Stimulated activated CD8-positive, alpha-beta memory T cell treated with anti-CD3 and anti-CD28 coated beads, Interleukin-12 subunit alpha, Interleukin-12 subunit beta, amount 100 ng/mL, for 24 hours (primary cell): ENCODE measurements around the gene PACSIN2.
"Not testable (repeated sequence)": the region's sequence is repeated elsewhere in the genome, so short reads cannot be mapped to it uniquely, and the experiment has no call there.

Source experiments
- DNase-seq: peaks from one replicate; pipeline ENCODE4 v3.0.0-alpha.2; 2020; ENCODE audit errors: extremely low read depth

The PACSIN2 gene, protein sequence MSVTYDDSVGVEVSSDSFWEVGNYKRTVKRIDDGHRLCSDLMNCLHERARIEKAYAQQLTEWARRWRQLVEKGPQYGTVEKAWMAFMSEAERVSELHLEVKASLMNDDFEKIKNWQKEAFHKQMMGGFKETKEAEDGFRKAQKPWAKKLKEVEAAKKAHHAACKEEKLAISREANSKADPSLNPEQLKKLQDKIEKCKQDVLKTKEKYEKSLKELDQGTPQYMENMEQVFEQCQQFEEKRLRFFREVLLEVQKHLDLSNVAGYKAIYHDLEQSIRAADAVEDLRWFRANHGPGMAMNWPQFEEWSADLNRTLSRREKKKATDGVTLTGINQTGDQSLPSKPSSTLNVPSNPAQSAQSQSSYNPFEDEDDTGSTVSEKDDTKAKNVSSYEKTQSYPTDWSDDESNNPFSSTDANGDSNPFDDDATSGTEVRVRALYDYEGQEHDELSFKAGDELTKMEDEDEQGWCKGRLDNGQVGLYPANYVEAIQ

DNA sequence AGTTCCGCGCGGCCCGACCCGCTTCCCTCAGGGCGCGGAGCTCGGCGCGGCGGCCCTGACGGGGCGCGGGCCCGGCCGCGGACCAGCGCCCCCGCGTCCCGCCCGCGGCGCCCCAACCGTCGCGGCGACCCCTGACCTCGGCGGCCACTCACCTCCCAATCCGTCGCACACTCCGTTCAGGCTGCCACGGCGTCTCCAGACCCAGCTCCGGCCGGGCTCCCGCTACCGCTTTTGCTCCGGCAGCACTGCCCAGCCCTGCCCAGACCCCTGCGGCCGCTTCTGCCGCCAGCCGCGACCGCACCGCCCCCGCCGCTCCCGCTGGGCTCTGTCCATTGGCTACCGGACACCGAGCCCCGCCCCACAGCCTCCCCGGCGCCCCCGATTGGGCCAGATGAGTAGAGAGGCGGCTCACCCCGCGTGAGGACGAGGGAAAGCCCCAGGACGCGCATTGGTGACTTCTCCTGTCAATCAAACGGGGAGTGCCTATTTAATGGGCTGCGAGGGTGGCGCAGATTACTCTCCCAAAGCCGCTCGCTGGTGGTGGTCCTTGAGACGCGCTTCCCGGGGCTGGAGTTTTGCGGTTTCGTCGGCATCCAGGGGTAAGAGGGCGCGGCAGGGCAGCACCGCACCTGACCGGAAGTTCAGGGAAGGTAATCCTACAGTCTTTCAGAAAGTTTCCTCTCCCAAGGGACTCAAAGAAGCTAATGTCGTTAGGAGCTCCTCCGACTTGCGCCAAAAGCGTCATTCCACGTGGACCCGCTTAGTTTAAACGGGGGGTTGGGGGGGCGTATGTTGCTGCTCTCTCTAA, at the start of gene PACSIN2:
TSS of gene PACSIN2 (minus strand) at position 281 of the 808 bp plus-strand sequence. CDS start 103,069 bp downstream, outside the sequence.
- DNase-seq = peak; percentile 98

DNA sequence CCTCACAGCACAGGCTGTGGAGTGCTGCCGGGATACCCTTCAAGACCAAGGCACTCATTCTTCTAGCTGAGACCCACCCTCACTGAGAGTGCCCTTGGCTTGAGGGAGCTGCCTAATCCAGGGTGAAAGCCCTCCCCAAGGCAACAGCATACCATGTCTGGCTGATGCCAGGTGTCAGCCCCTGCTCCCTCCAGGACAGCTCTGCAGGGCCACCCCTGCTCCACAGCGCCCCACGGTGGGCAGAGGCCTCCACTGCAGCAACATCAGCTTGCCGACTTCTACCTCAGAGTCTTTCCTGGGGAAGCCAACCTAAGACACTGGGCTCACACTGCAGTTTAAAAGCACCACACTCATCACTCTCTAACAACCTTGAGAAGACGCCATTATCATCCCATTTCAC, 45.2 kb upstream of the PACSIN2 start:
- no peak for DNase-seq

DNA sequence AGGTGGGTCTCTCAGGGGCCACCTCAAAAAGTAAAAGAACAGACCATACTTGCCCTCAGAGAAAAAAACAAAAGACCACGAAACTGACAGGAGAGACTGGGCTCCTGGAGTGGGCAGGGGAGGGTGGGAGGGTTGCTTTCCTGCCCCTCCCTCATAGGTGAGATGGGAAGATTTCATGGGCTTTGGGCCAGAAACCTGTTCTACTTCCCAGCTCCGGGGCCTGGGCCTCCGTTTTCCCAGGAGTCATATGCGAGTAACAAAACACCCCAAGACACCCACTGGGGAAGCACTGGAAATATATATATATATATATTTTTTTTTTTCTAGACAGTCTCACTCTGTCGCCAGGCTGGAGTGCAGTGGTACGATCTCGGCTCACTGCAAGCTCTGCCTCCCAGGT, 42.7 kb upstream of the PACSIN2 start:
- no peak for DNase-seq

DNA sequence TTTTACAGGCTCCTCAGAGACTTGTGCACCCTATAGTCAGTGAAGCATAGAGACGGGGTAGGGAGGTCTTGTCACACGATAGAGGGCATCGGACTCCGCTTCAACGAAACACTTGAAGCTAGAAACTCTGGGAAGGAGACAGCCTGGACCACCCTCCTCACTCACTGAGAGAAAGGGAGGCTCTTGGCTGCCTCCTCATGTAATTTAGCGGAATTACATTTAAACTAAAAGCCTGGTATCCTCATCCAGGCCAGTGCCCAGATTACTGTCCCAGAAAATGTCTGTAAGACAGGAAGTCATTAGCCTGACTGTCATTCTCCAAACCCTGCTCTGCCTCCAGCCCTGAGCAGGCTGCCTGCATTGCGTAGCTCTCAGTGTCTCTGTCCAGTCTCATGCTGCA, 38.2 kb upstream of the PACSIN2 start:
- no peak for DNase-seq

DNA sequence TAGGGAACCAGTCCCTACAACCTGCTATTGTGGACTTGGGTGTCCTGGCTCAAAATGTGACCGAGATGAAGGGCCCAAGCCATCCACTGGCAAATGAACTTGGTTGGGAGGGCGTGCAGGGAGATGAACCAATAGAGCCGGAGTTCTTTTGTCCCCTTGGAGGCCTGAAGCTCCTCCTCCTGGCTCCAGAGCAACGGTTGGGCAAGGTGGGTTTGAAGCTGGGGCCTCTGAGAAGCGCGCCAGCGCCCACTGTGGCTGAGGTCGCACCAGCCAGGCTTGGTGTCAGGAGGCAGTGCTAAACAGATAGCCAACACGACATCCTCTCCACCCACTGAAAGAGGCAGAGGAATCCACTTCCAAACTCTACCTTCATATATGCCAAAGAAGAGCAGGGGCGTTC, 36.0 kb upstream of the PACSIN2 start:
- DNase-seq = no peak

DNA sequence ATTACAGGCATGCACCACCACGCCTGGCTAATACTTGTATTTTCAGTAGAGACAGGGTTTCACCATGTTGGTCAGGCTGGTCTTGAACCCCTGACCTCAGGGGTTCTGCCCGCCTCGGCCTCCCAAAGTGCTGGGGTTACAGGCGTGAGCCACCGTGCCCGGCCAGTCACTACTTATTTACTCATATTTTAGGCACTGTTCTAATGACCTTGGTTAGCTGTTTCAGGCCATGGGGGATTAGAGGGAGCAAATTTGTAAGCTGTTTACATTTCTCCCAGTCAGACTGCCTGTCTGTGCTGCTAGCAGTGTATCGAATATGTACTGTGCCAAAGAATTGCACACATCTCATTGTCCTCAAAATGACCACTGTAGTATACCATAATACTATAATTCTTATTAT, 32.7 kb upstream of the PACSIN2 start:
- DNase-seq = no peak

DNA sequence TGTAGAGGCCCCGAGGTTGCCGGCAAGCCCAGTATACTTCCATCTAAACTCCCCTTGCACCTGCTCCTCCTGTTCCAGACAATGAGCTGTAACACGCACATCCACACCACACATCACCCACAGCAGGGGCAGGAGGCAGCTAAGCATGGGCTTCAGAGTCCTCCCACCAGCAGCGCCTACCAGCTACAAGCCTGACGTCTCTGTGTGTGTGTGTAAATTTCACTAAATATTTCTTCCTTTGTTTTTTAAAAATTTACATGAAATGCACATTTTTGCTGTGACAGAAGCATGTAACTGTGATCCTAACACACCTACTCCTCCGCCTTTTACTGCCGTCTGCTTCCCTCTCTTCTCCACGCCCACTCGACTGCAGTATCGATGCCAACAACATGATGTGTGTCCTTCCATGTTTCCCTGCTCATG, 29.4 kb upstream of the PACSIN2 start:
- no peak for DNase-seq

DNA sequence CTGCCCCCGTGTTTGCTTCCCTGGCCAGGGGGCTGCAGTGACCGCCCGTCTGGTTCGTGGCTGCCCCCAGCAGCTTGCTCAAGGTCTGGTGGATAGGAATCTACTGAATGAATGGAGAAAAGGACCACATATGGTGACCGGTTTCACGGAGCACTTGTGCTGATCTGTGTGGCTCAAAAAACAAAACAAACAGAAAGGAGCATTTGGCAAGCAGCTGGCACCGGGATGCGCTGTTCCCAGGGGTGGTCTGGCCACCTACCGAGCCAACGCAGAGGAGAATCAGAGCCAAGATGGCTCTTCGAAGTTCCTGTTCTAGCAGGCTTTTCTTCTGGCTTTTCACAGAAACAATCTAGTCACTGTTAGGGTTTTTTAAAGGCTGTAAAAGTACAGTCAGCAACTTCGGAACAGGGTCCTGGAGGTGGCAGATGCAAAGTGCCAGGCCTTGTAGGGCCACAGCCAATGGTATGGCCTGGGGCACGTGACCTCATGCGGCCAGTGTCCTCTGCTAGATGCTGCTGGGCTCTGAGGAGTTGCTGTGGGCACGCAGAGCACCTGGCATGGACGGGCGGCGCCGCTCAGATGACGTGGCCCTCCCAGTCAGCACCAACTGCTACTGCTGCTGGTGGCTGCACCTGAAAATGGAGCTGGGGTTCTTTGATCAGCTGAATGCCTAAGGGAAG, 27.3 kb upstream of the PACSIN2 start:
- no peak for DNase-seq

DNA sequence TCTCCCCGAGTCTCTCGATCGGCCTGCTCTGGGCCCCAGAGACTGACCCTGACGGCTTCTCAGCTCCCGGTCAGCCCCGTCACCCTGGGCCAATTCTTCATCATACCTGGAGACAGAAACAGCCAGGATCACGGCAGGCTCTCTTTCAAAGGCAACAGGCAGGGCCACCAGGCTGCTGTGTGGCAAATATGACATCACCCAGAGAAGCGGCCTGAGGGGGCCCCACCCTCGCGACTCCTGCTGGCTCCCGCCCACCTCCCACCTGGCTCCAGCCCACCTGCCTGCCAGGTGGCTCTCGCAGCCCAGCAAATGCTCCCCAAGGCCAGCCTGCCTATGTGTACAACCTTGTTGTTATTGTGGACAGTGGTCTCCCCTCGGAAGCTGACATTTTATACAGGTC, 24.9 kb upstream of the PACSIN2 start:
- DNase-seq = no peak

DNA sequence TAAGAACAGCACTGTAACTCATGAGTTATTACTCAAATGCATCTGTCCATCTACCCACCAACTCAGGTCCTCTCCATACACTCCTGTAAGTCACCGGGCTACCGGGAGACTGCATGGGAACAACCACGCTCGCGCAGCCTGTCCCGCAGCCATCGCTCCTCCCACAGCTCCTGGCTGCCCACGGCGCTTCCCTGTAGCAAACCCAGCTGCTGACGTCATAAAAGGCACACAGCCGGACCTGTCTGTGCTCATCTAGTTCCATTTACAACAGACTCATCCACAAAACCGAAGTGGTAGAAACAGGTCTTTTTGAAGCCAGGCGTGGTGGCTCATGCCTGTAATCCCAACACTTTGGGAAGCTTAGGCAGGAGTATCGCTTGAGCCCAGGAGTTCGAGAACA, 23.4 kb upstream of the PACSIN2 start:
- no peak for DNase-seq

DNA sequence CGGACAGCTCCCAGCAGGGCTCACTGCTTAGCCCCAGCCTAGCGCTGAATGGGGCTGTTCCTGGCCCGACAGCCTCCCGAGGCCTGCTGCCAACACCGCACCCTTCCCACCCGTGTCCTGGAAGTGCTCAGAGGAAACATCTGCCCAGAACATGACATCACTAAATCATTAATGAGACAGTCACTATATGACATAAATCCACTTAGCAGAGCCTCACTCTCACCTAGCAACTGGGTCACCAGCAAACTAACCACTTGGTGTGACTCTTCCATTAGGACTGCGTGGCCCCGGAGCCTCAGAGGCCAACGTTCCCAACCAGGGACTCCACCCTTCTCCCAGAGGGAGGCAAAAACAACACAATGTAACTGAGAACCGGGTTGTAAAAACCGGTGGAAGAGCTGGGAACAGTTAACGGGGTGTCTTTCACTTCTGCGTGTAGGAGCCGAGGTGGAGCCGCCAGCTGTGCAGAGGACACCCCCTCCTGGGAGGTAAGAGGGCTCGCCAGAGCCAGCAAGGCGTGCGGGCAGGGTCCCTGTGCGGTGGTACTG, 21.4 kb upstream of the PACSIN2 start:
- no peak for DNase-seq

DNA sequence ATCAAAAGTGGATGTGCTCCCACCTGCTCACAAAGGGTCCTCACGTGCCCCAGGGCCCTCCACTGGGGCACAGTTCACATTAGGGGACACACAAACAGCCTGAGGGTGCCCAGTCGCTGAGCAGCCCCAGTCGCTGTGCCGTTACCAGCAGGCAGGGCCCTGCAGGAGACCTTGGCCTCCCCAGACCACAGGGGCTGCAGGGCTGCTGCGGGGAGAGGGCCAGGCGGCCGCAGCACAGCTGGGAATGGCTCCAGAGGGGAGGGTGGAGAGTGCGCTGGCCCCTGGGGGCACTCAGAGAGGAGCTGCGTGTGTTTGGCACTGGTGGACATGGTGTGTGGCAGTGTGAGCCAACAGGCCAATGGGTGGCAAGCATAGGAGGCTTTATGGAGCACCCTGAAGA, 20.3 kb upstream of the PACSIN2 start:
- no peak for DNase-seq

DNA sequence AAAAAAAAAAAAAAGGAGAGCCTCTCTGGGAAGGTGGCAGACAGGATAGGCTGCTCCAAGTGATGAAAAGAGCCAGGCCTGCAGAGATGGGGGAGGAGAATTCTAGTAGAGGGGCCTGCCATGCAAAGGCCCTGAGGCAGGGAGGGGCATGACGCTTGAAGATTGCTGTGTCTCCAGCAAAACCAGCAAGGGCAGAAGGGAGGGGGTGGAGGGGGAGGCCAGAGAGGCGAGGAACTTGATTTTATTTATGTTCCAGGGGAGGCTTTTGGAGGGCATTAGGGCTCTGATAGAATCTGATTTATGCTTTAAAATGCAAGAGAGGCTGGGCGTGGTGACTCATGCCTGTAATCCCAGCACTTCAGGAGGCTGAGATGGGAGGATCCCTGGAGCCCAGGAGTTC, 16.7 kb upstream of the PACSIN2 start:
- DNase-seq = no peak

DNA sequence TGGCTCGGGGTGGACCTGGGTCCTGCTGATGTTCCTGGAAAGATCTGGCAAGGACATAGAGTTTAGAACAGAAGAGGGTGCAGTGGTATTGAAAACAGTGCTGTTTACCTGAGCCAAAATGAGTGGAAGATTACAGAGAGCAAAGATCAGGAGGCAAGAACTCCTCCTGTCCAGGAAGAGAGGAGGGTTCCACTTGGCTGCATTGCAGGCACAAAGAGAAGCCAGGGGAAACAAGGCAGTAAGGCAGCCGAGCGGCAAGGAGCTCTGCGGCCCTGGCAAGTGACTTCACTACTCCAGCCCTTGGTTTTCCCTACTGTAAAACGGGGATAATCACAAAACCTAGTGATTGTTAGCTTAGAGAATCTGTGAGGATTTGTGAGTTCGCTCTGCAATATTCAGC, 3.7 kb upstream of the PACSIN2 start:
- no peak for DNase-seq

DNA sequence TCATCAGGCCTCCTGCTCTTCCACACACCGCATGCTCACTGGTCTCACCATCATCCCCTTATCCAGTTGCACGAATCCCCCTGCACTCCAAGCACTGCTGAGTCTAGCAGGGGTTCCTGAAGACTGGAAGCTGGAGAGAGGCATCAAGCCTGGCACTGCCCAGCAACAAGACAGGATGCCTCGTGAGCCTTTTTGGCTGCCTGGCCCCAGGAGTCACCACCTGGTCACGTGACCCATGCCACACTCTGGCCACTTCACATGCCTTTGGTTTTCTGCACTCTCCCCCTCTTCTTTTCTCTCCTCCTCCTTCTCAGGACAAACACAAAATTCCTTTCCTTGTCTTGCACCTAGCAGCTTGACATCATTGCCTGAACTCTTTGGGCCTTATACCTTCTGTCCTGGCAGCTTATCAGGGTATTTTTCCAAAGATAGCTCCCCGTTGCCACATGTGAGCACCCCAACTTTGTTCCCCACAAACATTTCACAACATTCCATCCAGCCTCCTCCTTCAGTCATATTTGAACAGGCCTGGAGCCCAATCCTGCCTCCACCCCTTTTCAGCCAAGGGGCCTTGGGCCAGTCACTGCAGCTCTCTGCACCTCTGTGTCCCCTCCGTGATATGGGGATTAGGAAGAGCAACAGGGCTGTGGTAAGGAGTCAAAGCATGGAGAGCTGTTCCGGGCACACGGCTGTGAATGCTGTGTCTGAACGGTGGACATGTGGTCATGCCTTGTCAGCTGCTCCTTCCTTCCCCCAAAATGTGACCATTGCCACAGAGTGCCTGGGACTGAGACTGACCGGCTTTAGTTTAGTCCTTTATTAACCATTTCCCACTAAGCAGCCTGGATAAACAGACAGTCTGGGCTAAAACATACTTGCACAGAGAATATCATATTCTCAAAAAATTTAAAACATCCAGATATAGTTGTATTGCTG, 2.8 kb upstream of the PACSIN2 start:
- no peak for DNase-seq

DNA sequence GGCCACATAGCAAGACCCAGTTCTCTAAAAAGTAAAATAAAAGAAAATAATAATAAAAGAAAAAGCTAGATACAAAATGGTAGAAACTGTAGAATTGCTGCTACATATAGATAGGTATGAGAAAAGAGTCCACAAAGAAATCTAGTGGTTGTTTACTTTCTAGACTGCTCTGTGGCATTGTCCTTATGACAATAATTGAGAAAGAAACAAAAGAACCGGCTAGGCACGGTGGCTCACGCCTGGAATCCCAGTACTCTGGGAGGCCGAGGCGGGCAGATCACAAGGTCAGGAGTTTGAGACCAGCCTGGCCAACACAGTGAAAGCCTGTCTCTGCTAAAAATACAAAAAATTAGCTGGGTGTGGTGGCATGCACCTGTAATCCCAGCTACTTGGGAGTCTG, 1.2 kb upstream of the PACSIN2 start:
- DNase-seq = not testable (repeated sequence)

DNA sequence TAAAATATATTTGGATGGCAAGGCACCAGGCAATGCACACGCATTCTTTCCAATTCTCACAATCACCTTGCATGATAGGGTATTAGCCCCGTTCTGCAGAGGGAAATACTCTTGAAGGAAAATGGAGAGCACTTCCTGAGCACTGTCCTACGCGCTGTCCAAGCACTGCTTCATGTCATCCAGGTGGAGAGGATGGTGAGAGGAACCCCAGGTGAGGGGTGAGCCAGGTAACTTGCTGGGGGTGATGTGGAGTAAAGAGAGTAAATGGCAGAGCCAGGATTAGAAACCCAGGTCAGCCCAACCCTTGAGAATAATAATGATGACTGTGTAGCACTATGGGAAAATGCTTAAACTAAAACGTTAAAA, 711 bp upstream of the PACSIN2 start:
- DNase-seq = no peak

DNA sequence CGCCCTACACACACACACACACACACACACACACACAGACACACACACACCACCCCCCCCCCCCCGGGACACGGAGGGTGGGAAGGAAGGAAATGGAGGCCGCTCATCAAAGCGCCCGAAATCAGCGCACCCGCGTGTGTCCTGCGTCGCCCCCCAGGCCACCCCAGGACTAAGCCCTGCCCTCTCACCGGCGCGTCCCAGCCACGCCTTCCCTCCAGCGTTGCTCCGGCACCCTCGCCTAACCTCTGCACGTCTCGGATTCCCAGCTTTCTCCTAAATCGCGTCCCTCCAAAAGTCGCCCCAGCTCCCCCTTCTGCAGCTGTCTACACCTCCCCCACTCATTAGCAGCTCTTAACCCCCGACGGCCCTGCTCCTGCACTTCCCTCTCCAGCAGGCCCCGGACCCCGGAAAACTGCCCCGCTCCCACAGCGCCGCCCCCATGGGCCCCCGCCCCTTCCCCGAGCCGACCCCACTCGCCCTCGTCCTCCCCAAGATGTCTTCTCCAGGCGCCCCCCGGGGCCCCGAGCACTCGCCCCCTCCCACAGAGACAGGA, 557 bp downstream of the PACSIN2 start:
- DNase-seq = no peak

DNA sequence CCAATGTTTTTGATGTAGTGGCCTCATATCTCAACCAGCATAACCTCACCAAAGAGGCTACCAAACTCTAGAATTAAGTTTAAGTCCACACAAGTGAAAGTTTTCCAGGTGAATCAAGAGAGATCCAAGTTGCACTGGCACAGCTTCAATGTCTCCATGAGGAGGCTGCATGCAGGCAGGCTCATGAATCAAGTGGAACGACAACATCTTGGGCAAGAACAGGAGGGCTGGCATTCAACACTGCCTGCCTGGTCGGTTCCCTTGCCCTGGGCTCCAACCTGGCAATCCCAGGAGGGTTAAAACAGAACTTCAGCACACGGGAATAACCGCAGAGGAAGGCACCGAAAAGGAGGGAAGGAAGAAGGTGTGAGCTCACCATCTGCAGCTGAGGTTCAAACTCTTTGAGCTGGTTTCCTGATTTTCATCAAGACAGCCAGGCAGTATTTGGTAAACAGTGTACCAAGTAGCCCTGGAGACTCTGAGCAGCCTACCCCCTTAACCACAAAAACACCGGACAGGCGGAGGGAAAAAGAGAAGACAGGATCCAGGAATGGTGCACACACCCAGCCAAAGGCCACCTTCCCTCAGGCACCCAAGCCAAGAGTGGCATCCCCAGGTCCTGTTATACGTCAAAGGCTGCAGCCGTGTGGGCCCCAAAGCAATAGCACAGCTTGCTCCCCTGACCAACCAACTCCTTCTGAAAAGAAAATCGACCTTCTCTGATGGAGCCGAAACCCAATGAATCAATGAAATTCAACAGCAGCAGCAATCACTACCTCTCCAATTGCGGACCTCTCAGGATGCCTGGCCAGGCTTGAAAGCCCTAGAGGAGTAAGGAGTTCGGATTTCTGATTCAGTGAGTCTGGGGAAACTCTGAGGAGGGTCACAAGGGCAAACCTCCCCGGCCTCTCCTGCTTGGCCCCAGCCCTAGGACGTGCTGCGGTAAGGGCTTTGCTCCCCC, 1.3 kb downstream of the PACSIN2 start:
- DNase-seq = no peak

DNA sequence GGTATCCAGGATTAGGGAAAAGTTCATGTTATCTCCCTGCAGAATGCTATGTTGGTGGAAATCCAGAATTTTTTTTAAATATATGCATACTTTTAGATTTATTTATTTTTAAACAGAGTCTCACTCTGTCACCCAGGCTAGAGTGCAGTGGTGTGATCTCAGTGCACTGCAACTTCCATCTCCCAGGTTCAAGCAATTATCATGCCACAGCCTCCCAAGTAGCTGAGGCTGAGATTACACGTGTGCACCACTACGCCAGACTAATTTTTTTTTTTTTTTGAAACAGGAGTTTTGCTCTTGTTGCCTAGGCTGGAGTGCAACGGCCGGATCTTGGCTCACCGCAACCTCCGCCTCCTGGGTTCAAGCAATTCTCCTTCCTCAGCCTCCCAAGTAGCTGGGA, 2.6 kb downstream of the PACSIN2 start:
- DNase-seq = no peak
